ENCODE measurements around the gene MMP1. TPM values are rescaled to one million over a fixed set of nuclear protein-coding genes. Genes with fewer than 3 reads are reported as not detected.

MMP1 gene
- total RNA-seq, 1 donor: 0.72 TPM

DNA sequence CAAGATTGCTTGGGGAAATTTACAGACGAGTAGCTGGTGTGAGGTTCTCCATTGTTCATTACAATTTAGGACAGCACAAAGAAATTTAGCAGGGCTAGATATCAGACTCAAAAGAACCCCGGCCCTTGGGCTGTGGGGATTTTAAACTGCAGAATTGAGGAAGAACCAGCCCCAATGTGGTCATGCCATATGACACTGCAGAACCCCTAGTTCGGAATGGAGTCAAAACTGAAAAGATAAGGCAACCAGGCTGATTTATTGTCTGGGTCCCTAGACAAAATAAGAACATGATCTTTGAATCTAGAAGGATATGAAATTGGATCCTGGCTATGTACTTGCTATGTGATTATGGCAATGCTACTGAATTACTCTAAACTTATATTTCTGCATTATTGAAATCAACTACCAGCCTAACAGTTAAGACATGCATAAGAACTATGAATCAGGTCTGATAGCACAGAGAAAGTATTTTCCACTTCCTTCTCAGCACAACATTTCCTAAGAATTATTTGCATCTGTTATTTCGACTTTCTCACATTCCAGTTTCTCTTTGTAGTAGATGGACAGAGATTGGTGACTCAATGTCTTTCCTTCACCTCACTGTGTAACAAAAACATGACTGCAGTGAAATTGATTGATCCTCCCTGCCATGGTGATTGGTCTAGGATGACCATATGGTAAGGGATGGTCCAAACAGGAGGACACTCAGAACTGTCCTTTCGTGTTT is 32.2 kb upstream of the MMP1 start:
- Histone ChIP-seq H3K79me2 (ENCODE audit: insufficient read depth, low read length) (no peaks in the 10 kb centered on the region), H2AFZ (ENCODE audit: low read length) (no peak overlapping the region), H3K4me1 (ENCODE audit: insufficient read depth, low read length) (peaks cover 4% of the 10 kb centered on the region), H4K20me1 (ENCODE audit: insufficient read depth, low read length) (no peaks in the 10 kb centered on the region), H3K4me2 (ENCODE audit: insufficient read depth, low read length) (peak overlapping the region; percentile 10), H3K4me3 (ENCODE audit: insufficient read depth, low read length) (no peak overlapping the region), H3K27me3 (ENCODE audit: insufficient read depth, low read length) (no peaks in the 10 kb centered on the region), H3K9me3 (ENCODE audit: low read depth, low read length) (no peaks in the 10 kb centered on the region), H3K36me3 (ENCODE audit: insufficient read depth, low read length) (no peaks in the 10 kb centered on the region), H3K27ac (ENCODE audit: low read depth, low read length) (no peak overlapping the region)
- TF ChIP-seq CTCF (IDR thresholded peaks at IDR 0.05; ENCODE audit: extremely low read depth, low read depth, low read length): no peak
- DNase-seq (ENCODE audit: insufficient read length, low spot score, missing footprints): peak; percentile 45

DNA sequence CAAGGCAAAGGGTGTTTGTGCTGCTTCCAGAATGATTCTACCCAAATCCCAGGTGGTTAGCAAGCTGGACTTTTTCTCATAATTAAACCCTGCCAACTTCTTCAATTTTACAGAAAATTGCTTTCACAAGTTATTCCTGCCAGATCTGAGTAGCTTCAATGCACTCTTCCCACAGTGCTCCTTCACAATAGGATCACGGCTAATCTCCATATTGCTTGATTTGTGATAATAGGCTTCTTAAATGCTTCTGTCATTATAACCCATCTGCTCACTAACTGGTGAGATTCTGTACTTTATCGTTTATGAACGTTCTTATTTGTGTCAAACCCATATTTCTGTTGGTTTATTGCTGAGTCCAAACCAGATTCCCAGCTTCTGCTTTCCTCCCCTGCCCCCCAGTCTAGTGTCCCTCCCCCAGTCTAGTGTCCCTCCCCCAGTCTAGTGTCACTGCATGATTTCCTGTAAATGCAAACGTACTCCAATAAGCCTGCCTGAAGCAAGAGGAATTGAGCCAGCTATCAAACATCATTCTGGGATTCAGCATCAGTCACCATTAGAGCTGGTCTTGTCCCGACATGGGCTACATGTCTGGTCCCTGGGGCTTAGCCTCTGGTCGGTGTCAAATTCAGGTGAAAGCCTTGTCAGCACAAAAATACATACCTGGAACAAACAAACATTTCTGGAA is 31.5 kb upstream of the MMP1 start:
- no peak for TF ChIP-seq CTCF (IDR thresholded peaks at IDR 0.05; ENCODE audit: extremely low read depth, low read depth, low read length)
- Histone ChIP-seq H3K79me2 (ENCODE audit: insufficient read depth, low read length) (no peaks in the 10 kb centered on the region), H3K4me2 (ENCODE audit: insufficient read depth, low read length) (no peak overlapping the region), H4K20me1 (ENCODE audit: insufficient read depth, low read length) (no peaks in the 10 kb centered on the region), H3K27ac (ENCODE audit: low read depth, low read length) (no peak overlapping the region), H3K9me3 (ENCODE audit: low read depth, low read length) (no peaks in the 10 kb centered on the region), H3K4me3 (ENCODE audit: insufficient read depth, low read length) (no peak overlapping the region), H3K27me3 (ENCODE audit: insufficient read depth, low read length) (no peaks in the 10 kb centered on the region), H3K4me1 (ENCODE audit: insufficient read depth, low read length) (peaks cover 4% of the 10 kb centered on the region), H2AFZ (ENCODE audit: low read length) (no peak overlapping the region), H3K36me3 (ENCODE audit: insufficient read depth, low read length) (no peaks in the 10 kb centered on the region)
- no peak for DNase-seq (ENCODE audit: insufficient read length, low spot score, missing footprints)

DNA sequence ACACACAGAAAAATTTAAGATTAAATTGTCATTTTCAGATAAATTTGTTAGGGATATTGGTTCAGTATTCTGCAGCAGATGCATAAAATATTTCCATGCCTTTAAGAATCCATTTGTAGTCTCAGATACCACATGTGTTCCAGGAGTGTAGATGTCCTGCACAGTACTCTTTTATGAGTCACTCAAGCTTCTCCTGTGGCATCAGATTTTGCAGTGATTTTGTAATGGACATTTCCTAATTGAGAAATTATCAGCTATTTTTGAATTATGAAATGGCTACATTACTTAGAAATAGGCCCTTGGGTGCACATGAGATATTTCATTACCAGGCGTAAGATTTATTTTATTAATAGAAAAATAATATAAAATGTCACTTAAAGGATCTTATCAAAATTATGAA is 26.6 kb upstream of the MMP1 start:
- Histone ChIP-seq H3K4me3 (ENCODE audit: insufficient read depth, low read length) (no peak overlapping the region), H3K4me1 (ENCODE audit: insufficient read depth, low read length) (no peaks in the 10 kb centered on the region), H4K20me1 (ENCODE audit: insufficient read depth, low read length) (no peaks in the 10 kb centered on the region), H3K4me2 (ENCODE audit: insufficient read depth, low read length) (no peak overlapping the region), H3K36me3 (ENCODE audit: insufficient read depth, low read length) (no peaks in the 10 kb centered on the region), H3K79me2 (ENCODE audit: insufficient read depth, low read length) (no peaks in the 10 kb centered on the region), H3K27ac (ENCODE audit: low read depth, low read length) (no peak overlapping the region), H2AFZ (ENCODE audit: low read length) (no peak overlapping the region), H3K9me3 (ENCODE audit: low read depth, low read length) (no peaks in the 10 kb centered on the region), H3K27me3 (ENCODE audit: insufficient read depth, low read length) (peaks cover 17% of the 10 kb centered on the region)
- no peak for DNase-seq (ENCODE audit: insufficient read length, low spot score, missing footprints)
- no peak for TF ChIP-seq CTCF (IDR thresholded peaks at IDR 0.05; ENCODE audit: extremely low read depth, low read depth, low read length)

DNA sequence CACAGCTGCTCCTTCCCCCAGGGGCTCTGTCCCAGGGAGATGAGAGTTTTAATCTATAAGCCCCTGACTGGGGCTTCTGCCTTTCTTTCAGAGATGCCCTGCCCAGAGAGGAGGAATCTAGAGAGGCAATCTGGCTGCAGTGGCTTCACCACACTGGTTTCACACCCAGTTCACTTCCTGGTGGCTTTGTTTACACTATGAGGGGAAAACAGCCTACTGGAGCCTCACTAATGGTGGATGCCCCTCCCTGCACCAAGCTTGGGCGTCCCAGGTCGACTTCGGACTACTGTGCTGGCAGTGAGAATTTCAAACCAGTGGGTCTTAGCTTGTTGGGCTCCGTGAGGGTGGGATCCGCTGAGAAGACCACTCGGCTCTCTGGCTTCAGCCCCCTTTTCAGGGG is 21.5 kb upstream of the MMP1 start:
- no peaks in the 10 kb centered on the region for H3K36me3 ChIP-seq (ENCODE audit: insufficient read depth, low read length)
- H3K4me3 ChIP-seq (ENCODE audit: insufficient read depth, low read length): no peak overlapping the region
- no peaks in the 10 kb centered on the region for H4K20me1 ChIP-seq (ENCODE audit: insufficient read depth, low read length)
- H2AFZ ChIP-seq (ENCODE audit: low read length): no peak overlapping the region
- H3K4me2 ChIP-seq (ENCODE audit: insufficient read depth, low read length): no peak overlapping the region
- no peaks in the 10 kb centered on the region for H3K4me1 ChIP-seq (ENCODE audit: insufficient read depth, low read length)
- no peaks in the 10 kb centered on the region for H3K79me2 ChIP-seq (ENCODE audit: insufficient read depth, low read length)
- no peak for TF ChIP-seq CTCF (IDR thresholded peaks at IDR 0.05; ENCODE audit: extremely low read depth, low read depth, low read length)
- H3K9me3 ChIP-seq (ENCODE audit: low read depth, low read length): no peaks in the 10 kb centered on the region
- H3K27ac ChIP-seq (ENCODE audit: low read depth, low read length): no peak overlapping the region
- no peak for DNase-seq (ENCODE audit: insufficient read length, low spot score, missing footprints)
- H3K27me3 ChIP-seq (ENCODE audit: insufficient read depth, low read length): peaks cover 17% of the 10 kb centered on the region
